Right lobe of liver (tissue), 6 donors: ENCODE results near the gene SNAPC2. TPM values are rescaled to one million over a fixed set of nuclear protein-coding genes. Genes with fewer than 3 reads are reported as not detected.
A peak's percentile ranks its signal among the peaks of the same experiment; 100 is the strongest.

ENCODE experiments used
- ATAC-seq, 4 donors: fragments of 200-7000 bp; cut with Tn5 transposase; one replicate each; pipeline ENCODE4 v1.9.1; 2020; ENCODE audit warnings: mild to moderate bottlenecking in 4 of 4, moderate library complexity in 4 of 4
- DNase-seq, 3 donors: peaks; one replicate each; pipeline ENCODE4 v3.0.0-alpha.2; 2020
- H3K27ac ChIP-seq, 3 donors: fragments of 200-600 bp; one replicate each; pipeline ENCODE4 v1.8.0; 2022
- H3K27me3 ChIP-seq, 2 donors: fragments of 200-600 bp; one replicate each; pipeline ENCODE4 v1.8.0; 2022
- H3K36me3 ChIP-seq, 4 donors: fragments of 200-600 bp; sonication (generic) in 1 of 4; one replicate each; pipeline versions ENCODE4 v1.5.1 to v1.8.0; 2017 to 2022; ENCODE audit warnings: control low read depth in 1 of 4
- H3K4me1 ChIP-seq, 4 donors: fragments of 200-600 bp; sonication (generic) in 1 of 4; one replicate each; pipeline versions ENCODE4 v1.5.1 to v1.8.0; 2017 to 2022; ENCODE audit warnings: control low read depth in 1 of 4
- H3K4me3 ChIP-seq, 3 donors: fragments of 200-600 bp; one replicate each; pipeline ENCODE4 v1.8.0; 2022
- H3K9me3 ChIP-seq, 4 donors: fragments of 200-600 bp; sonication (generic) in 1 of 4; one replicate each; pipeline versions ENCODE4 v1.5.1 to v1.8.0; 2017 to 2022; ENCODE audit warnings: control low read depth in 1 of 4
- CTCF ChIP-seq, 4 donors: fragments of 200-600 bp in 3 of 4; fragments of 450-650 bp in 1 of 4; IDR thresholded peaks; one replicate each; pipeline versions ENCODE4 v1.5.1 to v1.8.0; 2016 to 2022; ENCODE audit warnings: antibody characterized with exemption in 4 of 4, mild to moderate bottlenecking in 2 of 4
- POLR2A ChIP-seq: fragments of 450-650 bp; IDR thresholded peaks from one replicate; pipeline ENCODE4 v1.6.1; 2017; ENCODE audit warnings: antibody characterized with exemption, mild to moderate bottlenecking
- WGBS: methylation state at CpG from one replicate; pipeline ENCODE4 v1.1.6; 2018; ENCODE audit warnings: low coverage, low lambda C conversion rate; ENCODE audit not compliant: insufficient coverage; ENCODE audit errors: missing lambda C conversion rate; 5-methylcytosine and 5-hydroxymethylcytosine counted together
- intact Hi-C, 2 donors: fragments of 100-400 bp; cut with DNase I; formaldehyde crosslinking; loops; one replicate each; pipeline versions ENCODE4 v1.11.2 to v1.14.1; 2022
- total RNA-seq, 6 experiments: library from RNA; depleted of rRNA in 2 of 6; stranded (reverse); fragments of >200 nt in 2 of 6; fragmentation: NEBNext Ultra II Directional in 3 of 6; extraction: Animal tissue kit (Norgen Biotek cat#: 25700) in 3 of 6; gene quantifications; one replicate each; pipeline versions ENCODE4 v1.1.0 to v1.2.4, GENCODE V29; 2016 to 2023
- donor health status: DM: no; HTN: yes; CAD: no.
- donor health status: DM: no; HTN: no; CAD: no.
- donor health status: DM: no; HTN: no; CAD: no.
- donor health status: DM: no; HTN: yes; CAD: no.
- donor health status: DM: no; HTN: yes; CAD: no.

SNAPC2 gene
- total RNA-seq, 6 experiments from 2014 or later = 3.5 to 7.8 (median 5.2) TPM

DNA sequence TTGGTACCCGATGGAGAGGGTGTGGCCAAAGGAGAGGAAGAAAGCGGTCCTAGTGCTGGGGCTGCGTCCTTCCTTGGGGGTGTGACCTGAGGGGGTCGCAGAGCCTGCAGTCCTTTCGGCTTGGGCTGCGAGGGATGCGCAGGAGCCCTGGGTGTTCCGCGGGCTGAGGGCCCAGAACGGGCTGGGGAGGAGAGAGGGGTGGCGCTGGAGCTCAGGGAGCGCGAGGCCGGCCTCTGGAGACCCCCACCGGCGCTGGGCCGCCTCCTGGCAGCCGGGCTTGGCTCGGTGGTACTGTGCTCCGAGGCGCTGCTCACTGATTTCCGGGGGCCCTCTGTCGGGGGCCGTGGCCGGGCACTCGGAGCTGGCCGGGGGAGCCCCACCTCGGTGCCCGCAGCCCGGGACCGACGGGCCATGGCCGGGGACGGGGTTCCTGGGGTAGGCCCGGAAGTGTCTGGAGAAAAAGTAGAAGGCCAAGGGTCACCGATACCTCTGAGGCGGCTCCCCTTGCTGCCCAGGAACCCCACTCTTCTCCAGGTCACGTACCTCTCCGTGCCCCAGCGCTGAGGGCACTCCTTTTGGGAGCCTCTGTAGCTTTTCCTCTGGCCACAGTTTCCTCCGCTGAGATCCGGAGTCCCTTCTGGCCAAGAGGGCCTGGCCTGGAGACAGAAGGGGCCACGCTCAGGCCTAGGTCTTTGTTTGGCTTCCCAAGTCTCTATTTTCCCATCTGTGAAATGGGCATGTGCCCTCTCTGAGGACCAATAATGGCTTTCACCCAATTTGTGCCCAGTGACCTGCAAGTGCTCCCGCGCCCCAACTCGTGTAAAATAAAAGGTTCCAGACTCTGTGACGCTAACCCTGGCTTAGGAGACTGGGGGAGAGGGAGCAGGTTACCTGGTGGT, 47.6 kb upstream of the SNAPC2 start:
- DNase-seq (peak in 1 of 3 donors; percentile 48), ATAC-seq (no peak)
- intact Hi-C loops = no loop called here
- Histone ChIP-seq H3K27me3 (peaks cover 0 to 4% of the 10 kb centered on the region in 2 donors), H3K9me3 (no peaks in the 10 kb centered on the region), H3K36me3 (no peaks in the 10 kb centered on the region), H3K27ac (no peak overlapping the region), H3K4me1 (peaks cover 0 to 6% (median 0%) of the 10 kb centered on the region in 4 donors), H3K4me3 (no peak overlapping the region)
- 56% methylated on average over 8 of the region's 47 CpGs for WGBS
- TF ChIP-seq POLR2A (no peak), CTCF (IDR thresholded peaks at IDR 0.05) (no peak)

- Histone ChIP-seq H3K4me3 (no peak overlapping the region), H3K27ac (no peak overlapping the region), H3K36me3 (no peaks in the 10 kb centered on the region), H3K9me3 (no peaks in the 10 kb centered on the region), H3K27me3 (peaks cover 0 to 4% of the 10 kb centered on the region in 2 donors), H3K4me1 (peaks cover 0 to 6% (median 0%) of the 10 kb centered on the region in 4 donors)
- no peak for ATAC-seq
- WGBS = 8% methylated on average over 20 of the region's 53 CpGs
- TF ChIP-seq POLR2A (no peak), CTCF (IDR thresholded peaks at IDR 0.05) (no peak)
- DNase-seq = peak in 1 of 3 donors; percentile 55
- intact Hi-C loops = no loop called here
Observed at GRCh38 chr19:7873304-7874075, 46.6 kb upstream of the SNAPC2 start.

- H3K27me3 ChIP-seq = peaks cover 0 to 4% of the 10 kb centered on the region in 2 donors
- 6% methylated on average over 16 of the region's 88 CpGs for WGBS
- H3K4me1 ChIP-seq = peaks cover 0 to 5% (median 0%) of the 10 kb centered on the region in 4 donors
- no peak within 1 kb of the TSS for H3K27ac ChIP-seq
- no peaks in the 10 kb centered on the region for H3K9me3 ChIP-seq
- H3K36me3 ChIP-seq = no peaks in the 10 kb centered on the region
- H3K4me3 ChIP-seq = no peak within 1 kb of the TSS
- DNase-seq (no peak), ATAC-seq (no peak)
- TF ChIP-seq POLR2A (no peak), CTCF (IDR thresholded peaks at IDR 0.05) (no peak)
- intact Hi-C loops = no loop called here
Observed at GRCh38 chr19:7874076-7874896, 45.9 kb upstream of the SNAPC2 start, which contains the start of gene PRR36. Gene PRR36, minus strand, starts transcription at chr19:7874390. Its CDS starts 701 bp downstream, at chr19:7873689.

DNA sequence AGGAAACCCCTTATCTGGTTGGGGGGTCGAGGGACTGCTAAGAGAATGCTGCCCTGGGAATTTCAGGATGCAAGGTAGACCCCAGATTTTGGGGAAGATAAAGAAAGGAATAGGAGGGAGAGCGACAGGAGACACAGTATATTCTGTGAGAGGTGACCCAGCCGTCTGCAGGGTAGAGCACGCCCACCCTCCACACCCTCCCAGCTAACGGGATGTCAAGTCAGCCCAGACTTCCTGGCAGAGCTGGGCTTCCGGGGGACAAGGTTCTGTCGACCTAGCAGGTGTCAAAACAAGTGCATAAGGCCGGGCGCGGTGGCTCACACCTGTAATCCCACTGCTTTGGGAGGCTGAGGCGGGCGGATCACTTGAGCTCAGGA, 45.3 kb upstream of the SNAPC2 start:
- WGBS = 29% methylated on average over 8 of the region's 12 CpGs
- Histone ChIP-seq H3K36me3 (no peaks in the 10 kb centered on the region), H3K27ac (no peak overlapping the region), H3K9me3 (no peaks in the 10 kb centered on the region), H3K27me3 (peaks cover 0 to 4% of the 10 kb centered on the region in 2 donors), H3K4me1 (no peaks in the 10 kb centered on the region), H3K4me3 (no peak overlapping the region)
- intact Hi-C loops = no loop called here
- no peak for ATAC-seq
- no peak for DNase-seq
- TF ChIP-seq CTCF (IDR thresholded peaks at IDR 0.05) = no peak
- TF ChIP-seq POLR2A = no peak
